Right hindlimb (tissue), 1 donor: ENCODE measurements around the gene EPB41L1.
A peak's percentile ranks its signal among the peaks of the same experiment; 100 is the strongest.

Source experiments
- DNase-seq: peaks from one replicate; pipeline ENCODE4 v3.0.0-alpha.2; 2018

The EPB41L1 gene

GRCh38 chr20:36155991-36156390 lies 1.5 kb downstream of the EPB41L1 start:
- DNase-seq, result no peak

GRCh38 chr20:36157610-36158009 lies 3.1 kb downstream of the EPB41L1 start:
- no peak for DNase-seq

GRCh38 chr20:36158160-36158741 lies 3.7 kb downstream of the EPB41L1 start:
- no peak for DNase-seq

GRCh38 chr20:36159833-36160232 lies 5.3 kb downstream of the EPB41L1 start:
- DNase-seq, result no peak

GRCh38 chr20:36162272-36162966 lies 7.9 kb downstream of the EPB41L1 start:
- no peak for DNase-seq

GRCh38 chr20:36167902-36168503 lies 13.5 kb downstream of the EPB41L1 start:
- peak; percentile 49 for DNase-seq

GRCh38 chr20:36170542-36171215 lies 16.1 kb downstream of the EPB41L1 start:
- DNase-seq, result no peak

GRCh38 chr20:36173451-36173933 lies 19.0 kb downstream of the EPB41L1 start:
- DNase-seq, result no peak

- no peak for DNase-seq
These were observed 20.5 kb downstream of the EPB41L1 start for GRCh38 chr20:36175016-36175415.

GRCh38 chr20:36175475-36175995 lies 21.0 kb downstream of the EPB41L1 start:
- no peak for DNase-seq

GRCh38 chr20:36177716-36178115 lies 23.2 kb downstream of the EPB41L1 start:
- no peak for DNase-seq

GRCh38 chr20:36179170-36179945 lies 24.8 kb downstream of the EPB41L1 start:
- DNase-seq, result no peak

- DNase-seq, result no peak
These were observed 25.8 kb downstream of the EPB41L1 start for GRCh38 chr20:36180323-36180722.

GRCh38 chr20:36181934-36182603 lies 27.5 kb downstream of the EPB41L1 start:
- DNase-seq, result no peak

GRCh38 chr20:36182604-36183154 lies 28.1 kb downstream of the EPB41L1 start:
- DNase-seq, result no peak

GRCh38 chr20:36183155-36183944 lies 28.8 kb downstream of the EPB41L1 start:
- DNase-seq, result no peak

- DNase-seq, result no peak
These were observed 30.6 kb downstream of the EPB41L1 start for GRCh38 chr20:36184816-36185776.

- no peak for DNase-seq
These were observed 39.6 kb downstream of the EPB41L1 start for GRCh38 chr20:36193977-36194712.

- DNase-seq, result no peak
These were observed 42.1 kb downstream of the EPB41L1 start for GRCh38 chr20:36196676-36197075.
